ENCODE measurements around the gene GDA. TPM values are rescaled to one million over a fixed set of nuclear protein-coding genes. Genes with fewer than 3 reads are reported as not detected.

GDA gene
- total and polyA plus RNA-seq, 2 of the 4 experiments (the other 2 are of a cell fraction) = not detected

DNA sequence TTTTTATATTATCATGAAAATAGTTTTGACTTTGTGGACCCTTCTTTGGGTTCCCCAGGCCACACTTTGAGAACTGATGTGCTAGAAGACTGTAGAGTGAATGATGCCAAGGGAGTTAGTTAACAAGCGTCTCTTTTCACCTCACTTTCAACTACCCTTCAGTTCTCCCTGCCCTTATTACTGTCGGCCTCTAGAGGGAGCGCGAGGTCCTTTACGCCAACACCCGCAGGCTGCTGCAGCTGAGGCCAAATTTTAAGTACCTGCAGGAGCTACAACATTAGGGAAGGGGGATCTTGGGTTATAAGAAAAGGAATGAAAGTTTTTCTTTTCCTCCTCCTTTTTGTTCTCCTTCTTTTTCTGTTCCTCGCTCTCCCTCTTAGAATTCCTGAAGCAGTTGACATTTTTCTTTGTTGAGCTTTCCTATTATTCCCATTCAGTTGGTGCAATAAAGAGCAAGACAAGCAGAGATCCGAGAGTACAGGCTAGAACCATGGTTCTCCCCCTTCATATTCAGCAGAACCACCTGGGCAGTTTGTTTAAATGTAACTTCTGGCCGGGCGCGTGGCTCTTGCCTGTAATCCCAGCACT, 131.8 kb downstream of the GDA start:
- H2BK120ac ChIP-seq (ENCODE audit: low read depth, low read length) = no peak overlapping the region

More for the DNA sequence above, 131.8 kb downstream of the GDA start:
- Histone ChIP-seq H4K8ac (ENCODE audit: low read depth in 2 of 2, low read length in 2 of 2) (no peak overlapping the region), H3K27ac (ENCODE audit: insufficient read depth, low read length) (no peak overlapping the region), H3K4me1 (ENCODE audit: control insufficient read depth, insufficient read depth, low read length) (no peaks in the 10 kb centered on the region), H3K14ac (replicated peaks; ENCODE audit: low read depth, low read length) (no peak overlapping the region), H3K23ac (ENCODE audit: low read depth, low read length) (no peak overlapping the region), H3K9me1 (ENCODE audit: insufficient read depth, low read length) (no peaks in the 10 kb centered on the region), H3K27me3 (ENCODE audit: control insufficient read depth, insufficient read depth, low read length) (peaks cover 21% of the 10 kb centered on the region), H3K4me3 (ENCODE audit: insufficient read depth, low read depth, low read length) (no peak overlapping the region), H2AK5ac (ENCODE audit: low read depth, low read length) (no peak overlapping the region), H2BK5ac (ENCODE audit: low read depth, low read length, poor library complexity, severe bottlenecking) (no peak overlapping the region), H3K9ac (ENCODE audit: low read depth, low read length) (no peak overlapping the region), H2AK9ac (replicated peaks; ENCODE audit: low read depth, low read length, poor library complexity) (no peak overlapping the region), H4K5ac (ENCODE audit: low read depth, low read length) (no peak overlapping the region), H2BK15ac (ENCODE audit: low read depth, low read length) (no peak overlapping the region), H4K20me1 (ENCODE audit: insufficient read depth, low read length) (no peaks in the 10 kb centered on the region), H2AFZ (replicated peaks; ENCODE audit: low read length, poor library complexity) (no peak overlapping the region), H2BK20ac (ENCODE audit: low read depth, low read length) (no peak overlapping the region), H4K91ac (ENCODE audit: insufficient read depth, low read depth, low read length) (no peak overlapping the region), H3K4me2 (ENCODE audit: low read depth, low read length) (no peak overlapping the region), H3K56ac (ENCODE audit: extremely low read depth, insufficient read depth, low read length) (no peak overlapping the region), H3K4ac (ENCODE audit: low read depth, low read length) (no peak overlapping the region), H3K79me1 (ENCODE audit: low read depth in 1 of 2, low read length in 2 of 2) (no peaks in the 10 kb centered on the region), H3K18ac (ENCODE audit: low read depth, low read length) (no peak overlapping the region), H3K36me3 (ENCODE audit: control insufficient read depth, insufficient read depth, low read length) (no peaks in the 10 kb centered on the region), H3K9me3 (ENCODE audit: control insufficient read depth, insufficient read depth, low read length) (0 out of 2 replicates have a peak, but pooled peaks cover 4% of the 10 kb centered on the region)
- in situ Hi-C loops (cut with MboI; ENCODE audit: low sequenced_read_pairs) (loop anchor here (5.0 kb wide), 3 partner anchors 311 to 546 kb away; no protein-coding TSS in a partner anchor), intact Hi-C loops (cut with micrococcal nuclease) (loop anchor here (1.0 to 10.0 kb wide), 4 partner anchors 472 to 804 kb away; no protein-coding TSS in a partner anchor), dilution Hi-C loops (cut with HindIII; ENCODE audit: low sequenced_read_pairs, unreplicated experiment) (no loop called here)
- TF ChIP-seq, protein P1, sequence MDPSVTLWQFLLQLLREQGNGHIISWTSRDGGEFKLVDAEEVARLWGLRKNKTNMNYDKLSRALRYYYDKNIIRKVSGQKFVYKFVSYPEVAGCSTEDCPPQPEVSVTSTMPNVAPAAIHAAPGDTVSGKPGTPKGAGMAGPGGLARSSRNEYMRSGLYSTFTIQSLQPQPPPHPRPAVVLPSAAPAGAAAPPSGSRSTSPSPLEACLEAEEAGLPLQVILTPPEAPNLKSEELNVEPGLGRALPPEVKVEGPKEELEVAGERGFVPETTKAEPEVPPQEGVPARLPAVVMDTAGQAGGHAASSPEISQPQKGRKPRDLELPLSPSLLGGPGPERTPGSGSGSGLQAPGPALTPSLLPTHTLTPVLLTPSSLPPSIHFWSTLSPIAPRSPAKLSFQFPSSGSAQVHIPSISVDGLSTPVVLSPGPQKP (IDR thresholded peaks at IDR 0.05; ENCODE audit: borderline replicate concordance, low read depth, low read length) = no peak
- TF ChIP-seq BHLHE40 (IDR thresholded peaks at IDR 0.05; ENCODE audit: low read depth, low read length) (no peak), RAD21 (IDR thresholded peaks at IDR 0.05; ENCODE audit: low read length) (peak; percentile 95), SMC3 (IDR thresholded peaks at IDR 0.05; ENCODE audit: low read depth, low read length) (peak; percentile 88), CEBPB (IDR thresholded peaks at IDR 0.05; ENCODE audit: low read depth, low read length) (no peak), RFX5 (IDR thresholded peaks at IDR 0.05; ENCODE audit: low read depth, low read length) (no peak), MAFK (IDR thresholded peaks at IDR 0.05; ENCODE audit: low read depth, low read length) (no peak)
- TF ChIP-seq, protein P2, sequence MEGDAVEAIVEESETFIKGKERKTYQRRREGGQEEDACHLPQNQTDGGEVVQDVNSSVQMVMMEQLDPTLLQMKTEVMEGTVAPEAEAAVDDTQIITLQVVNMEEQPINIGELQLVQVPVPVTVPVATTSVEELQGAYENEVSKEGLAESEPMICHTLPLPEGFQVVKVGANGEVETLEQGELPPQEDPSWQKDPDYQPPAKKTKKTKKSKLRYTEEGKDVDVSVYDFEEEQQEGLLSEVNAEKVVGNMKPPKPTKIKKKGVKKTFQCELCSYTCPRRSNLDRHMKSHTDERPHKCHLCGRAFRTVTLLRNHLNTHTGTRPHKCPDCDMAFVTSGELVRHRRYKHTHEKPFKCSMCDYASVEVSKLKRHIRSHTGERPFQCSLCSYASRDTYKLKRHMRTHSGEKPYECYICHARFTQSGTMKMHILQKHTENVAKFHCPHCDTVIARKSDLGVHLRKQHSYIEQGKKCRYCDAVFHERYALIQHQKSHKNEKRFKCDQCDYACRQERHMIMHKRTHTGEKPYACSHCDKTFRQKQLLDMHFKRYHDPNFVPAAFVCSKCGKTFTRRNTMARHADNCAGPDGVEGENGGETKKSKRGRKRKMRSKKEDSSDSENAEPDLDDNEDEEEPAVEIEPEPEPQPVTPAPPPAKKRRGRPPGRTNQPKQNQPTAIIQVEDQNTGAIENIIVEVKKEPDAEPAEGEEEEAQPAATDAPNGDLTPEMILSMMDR (conservative IDR thresholded peaks at IDR 0.05; ENCODE audit: low read depth, low read length) = peak; percentile 94
- ChIA-PET CTCF (interaction anchor here (0.5 to 1.9 kb wide), 16 partner anchors 9 to 696 kb away, joined by 3 to 16 read pairs (median 4); no protein-coding TSS in a partner anchor), POLR2A (ENCODE audit: unreplicated experiment) (no interaction called here)
- DNase-seq (peak; percentile 59), ATAC-seq (ENCODE audit: low read depth) (peak; percentile 96)
- whole genome bisulfite sequencing, 2 experiments (ENCODE audit: extremely low coverage in 2 of 2, insufficient read length in 1 of 2) = no CpG with 5 or more reads among the region's 11 CpGs
- BruUV-seq (replicated peaks) = no TSS peak
